HEK293 (cell line): ENCODE data around the gene LDLRAP1.

Source experiments
- CTCF ChIA-PET: fragments of 350-600 bp; formaldehyde crosslinking; extraction: SDS; loops from one replicate; lab custom pipeline; 2021; ENCODE audit warnings: antibody characterized with exemption; lab: Yijun Ruan, JAX
- POLR2A ChIA-PET: fragments of 300-600 bp; formaldehyde crosslinking; extraction: SDS; loops from one replicate; lab custom pipeline; 2020; ENCODE audit warnings: antibody characterized with exemption, inconsistent platforms; lab: Yijun Ruan, JAX
- H3K27ac ChIP-seq: fragments of 200-500 bp; sonication (Bioruptor generic); 2 replicates; pipeline ENCODE4 v1.5.1; 2014; ENCODE audit warnings: low read depth, low read length, control low read depth, inconsistent platforms; ENCODE audit errors: extremely low read depth
- H3K36me3 ChIP-seq, 2 experiments: fragments of 200-500 bp in 1 of 2; sonication (Bioruptor generic) in 1 of 2; 1 replicate in 1 of 2; 2 replicates in 1 of 2; pipeline ENCODE4 v1.5.1; 2014 to 2017; ENCODE audit warnings: inconsistent platforms in 2 of 2, low read length in 2 of 2; ENCODE audit not compliant: control insufficient read depth in 2 of 2, insufficient read depth in 1 of 2
- H3K4me1 ChIP-seq: fragments of 200-500 bp; sonication (Bioruptor generic); 2 replicates; pipeline ENCODE4 v1.5.1; 2014; ENCODE audit warnings: mild to moderate bottlenecking, low read length, inconsistent platforms; ENCODE audit not compliant: control insufficient read depth, insufficient read depth
- H3K4me3 ChIP-seq: 2 replicates; pipeline ENCODE4 v1.5.1; 2011; ENCODE audit warnings: low read depth, mild to moderate bottlenecking, control low read depth, low read length, moderate library complexity
- H3K9me3 ChIP-seq: fragments of 200-500 bp; sonication (Bioruptor generic); 2 replicates; pipeline ENCODE4 v1.5.1; 2014; ENCODE audit warnings: low read depth, low read length, inconsistent platforms; ENCODE audit not compliant: control insufficient read depth, insufficient read depth
- BCL11A ChIP-seq: fragments of 450-650 bp; formaldehyde crosslinking; IDR thresholded peaks from 2 replicates; pipeline ENCODE4 v1.5.1; 2016; ENCODE audit warnings: low read depth, missing biosample characterization, missing genetic modification characterization
- HOXA7 ChIP-seq: sonication (generic); formaldehyde crosslinking; IDR thresholded peaks from 2 replicates; pipeline ENCODE4 v1.8.1; 2022; ENCODE audit warnings: missing genetic modification reagents, borderline replicate concordance
- KLF17 ChIP-seq: fragments of 450-650 bp; formaldehyde crosslinking; IDR thresholded peaks from 2 replicates; pipeline ENCODE4 v1.5.1; 2016; ENCODE audit warnings: missing biosample characterization, missing genetic modification characterization
- KLF8 ChIP-seq: fragments of 450-650 bp; formaldehyde crosslinking; IDR thresholded peaks from 2 replicates; pipeline ENCODE4 v1.5.1; 2016; ENCODE audit warnings: missing biosample characterization, missing genetic modification characterization
- ZFHX2 ChIP-seq: fragments of 450-650 bp; formaldehyde crosslinking; conservative IDR thresholded peaks from 2 replicates; pipeline ENCODE4 v1.5.1; 2016; ENCODE audit warnings: missing biosample characterization, missing genetic modification characterization
- ZNF114 ChIP-seq: fragments of 450-650 bp; formaldehyde crosslinking; IDR thresholded peaks from 2 replicates; pipeline ENCODE4 v1.5.0; 2017; ENCODE audit warnings: missing biosample characterization, missing genetic modification characterization
- ZNF16 ChIP-seq: fragments of 450-650 bp; formaldehyde crosslinking; IDR thresholded peaks from 2 replicates; pipeline ENCODE4 v1.5.1; 2016; ENCODE audit warnings: low read depth, missing biosample characterization, missing genetic modification characterization
- ZNF2 ChIP-seq: fragments of 450-650 bp; formaldehyde crosslinking; IDR thresholded peaks from 2 replicates; pipeline ENCODE4 v1.5.1; 2016; ENCODE audit warnings: missing biosample characterization, missing genetic modification characterization
- ZNF266 ChIP-seq: fragments of 450-650 bp; formaldehyde crosslinking; IDR thresholded peaks from 2 replicates; pipeline ENCODE4 v1.5.1; 2016; ENCODE audit warnings: missing biosample characterization, missing genetic modification characterization, low read depth
- ZNF274 ChIP-seq, 2 experiments: fragments of 200-500 bp in 1 of 2; fragments of 450-650 bp in 1 of 2; sonication (Bioruptor generic) in 1 of 2; formaldehyde crosslinking in 1 of 2; IDR thresholded peaks; 2 replicates each; pipeline versions ENCODE4 v1.5.1 to v1.6.1; 2014 to 2016; ENCODE audit warnings: borderline replicate concordance in 1 of 2, inconsistent platforms in 1 of 2, low read length in 1 of 2, missing biosample characterization in 1 of 2, missing genetic modification characterization in 1 of 2
- ZNF302 ChIP-seq: fragments of 450-650 bp; formaldehyde crosslinking; IDR thresholded peaks from 2 replicates; pipeline ENCODE4 v1.5.1; 2016; ENCODE audit warnings: missing biosample characterization, missing genetic modification characterization, low read depth
- ZNF335 ChIP-seq: fragments of 450-650 bp; formaldehyde crosslinking; conservative IDR thresholded peaks from 2 replicates; pipeline ENCODE4 v1.5.1; 2016; ENCODE audit warnings: missing biosample characterization, missing genetic modification characterization
- ZNF350 ChIP-seq: fragments of 450-650 bp; formaldehyde crosslinking; IDR thresholded peaks from 2 replicates; pipeline ENCODE4 v1.5.0; 2017; ENCODE audit warnings: missing biosample characterization, mild to moderate bottlenecking, missing genetic modification characterization
- ZNF529 ChIP-seq: fragments of 450-650 bp; formaldehyde crosslinking; IDR thresholded peaks from 2 replicates; pipeline ENCODE4 v1.5.1; 2017; ENCODE audit warnings: missing genetic modification characterization, missing biosample characterization; ENCODE audit not compliant: insufficient replicate concordance
- ZNF561 ChIP-seq: fragments of 450-650 bp; IDR thresholded peaks from 2 replicates; pipeline ENCODE4 v1.5.1; 2018; ENCODE audit warnings: missing biosample characterization, missing genetic modification characterization, borderline replicate concordance
- ZNF664 ChIP-seq: fragments of 450-650 bp; formaldehyde crosslinking; IDR thresholded peaks from 2 replicates; pipeline ENCODE4 v1.5.1; 2016; ENCODE audit warnings: missing biosample characterization, missing genetic modification characterization
- ZNF747 ChIP-seq: fragments of 450-650 bp; formaldehyde crosslinking; IDR thresholded peaks from 2 replicates; pipeline ENCODE4 v1.5.1; 2016; ENCODE audit warnings: missing biosample characterization, missing genetic modification characterization
- ZNF777 ChIP-seq: fragments of 450-650 bp; formaldehyde crosslinking; IDR thresholded peaks from 2 replicates; pipeline ENCODE4 v1.5.1; 2017; ENCODE audit warnings: missing biosample characterization, missing genetic modification characterization, borderline replicate concordance
- ZSCAN5A ChIP-seq: fragments of 450-650 bp; formaldehyde crosslinking; IDR thresholded peaks from 2 replicates; pipeline ENCODE4 v1.5.1; 2016; ENCODE audit warnings: missing biosample characterization, missing genetic modification characterization
- TF ChIP-seq, protein P1 (sequence below): fragments of 450-650 bp; formaldehyde crosslinking; IDR thresholded peaks from 2 replicates; pipeline ENCODE4 v1.5.1; 2016; ENCODE audit warnings: missing biosample characterization, missing genetic modification characterization
- TF ChIP-seq, protein P2 (sequence below): fragments of 450-650 bp; formaldehyde crosslinking; IDR thresholded peaks from 2 replicates; pipeline ENCODE4 v1.5.1; 2016; ENCODE audit warnings: missing biosample characterization, missing genetic modification characterization

The LDLRAP1 gene

GRCh38 chr1:25613091-25613490 is 69.7 kb downstream of the LDLRAP1 start:
- Histone ChIP-seq H3K9me3 (no peaks in the 10 kb centered on the region), H3K4me3 (no peak overlapping the region), H3K4me1 (no peaks in the 10 kb centered on the region; the same call in 1 of the 2 replicates), H3K36me3 (no peaks in the 10 kb centered on the region), H3K27ac (no peak overlapping the region)
- TF ChIP-seq ZNF350 (tag by site-specific recombination) (no peak), BCL11A (tag by site-specific recombination) (no peak), ZNF777 (tag by site-specific recombination) (no peak), ZNF266 (tag by site-specific recombination) (no peak), ZFHX2 (tag by site-specific recombination) (no peak), ZSCAN5A (tag by site-specific recombination) (no peak), ZNF664 (tag by site-specific recombination) (peak; percentile 65)
- ChIA-PET POLR2A (interaction anchor here (0.5 kb wide), 1 partner anchor 65 kb away, joined by 5 read pairs; no protein-coding TSS in a partner anchor), CTCF (interaction anchor here (1.0 kb wide), 1 partner anchor 32 kb away, joined by 3 read pairs; no protein-coding TSS in a partner anchor)

DNA sequence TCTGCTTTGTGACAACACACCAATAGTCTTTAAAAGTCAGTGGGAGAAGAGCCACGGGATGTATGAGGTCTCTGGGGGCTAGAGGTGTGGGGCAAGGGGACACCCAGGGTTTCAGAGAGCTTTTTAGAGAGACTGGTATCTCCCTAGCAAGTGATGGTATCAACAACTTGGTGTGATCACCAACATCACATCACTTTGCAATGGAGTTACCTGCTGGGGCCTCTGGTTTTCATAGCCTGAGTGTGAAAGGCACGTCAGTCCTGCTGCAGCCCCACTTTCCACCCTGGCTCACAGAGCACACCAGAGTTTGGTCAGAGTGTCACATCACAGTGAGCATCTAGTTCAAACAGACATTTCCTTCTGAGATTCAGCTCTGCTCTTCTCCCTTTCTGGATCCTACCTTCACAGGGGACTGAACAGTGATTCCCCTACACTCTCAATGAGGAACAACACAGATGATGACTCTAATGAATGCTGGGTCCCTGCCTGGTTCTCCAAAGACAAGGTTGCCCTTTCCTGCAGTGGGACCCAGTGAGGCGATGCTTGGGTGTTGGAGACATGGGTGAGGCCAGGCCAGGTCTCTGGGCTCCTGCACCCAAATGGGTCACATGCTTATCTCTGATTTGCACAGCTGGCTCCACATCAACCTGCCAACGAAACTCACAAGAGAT is 71.2 kb downstream of the LDLRAP1 start:
- Histone ChIP-seq H3K4me1 (no peaks in the 10 kb centered on the region; the same call in 1 of the 2 replicates), H3K9me3 (no peaks in the 10 kb centered on the region), H3K4me3 (no peak overlapping the region), H3K36me3 (no peaks in the 10 kb centered on the region), H3K27ac (no peak overlapping the region)
- ChIA-PET CTCF (interaction anchor here (1.5 to 1.9 kb wide), 2 partner anchors 61 to 184 kb away, joined by 3 to 9 read pairs; no protein-coding TSS in a partner anchor), POLR2A (no interaction called here)
- TF ChIP-seq ZNF2 (tag by site-specific recombination): no peak
- no peak for TF ChIP-seq ZNF302 (tag by site-specific recombination)
- TF ChIP-seq ZNF335 (tag by site-specific recombination): no peak
- TF ChIP-seq ZNF747 (tag by site-specific recombination): no peak
- TF ChIP-seq ZNF274 (IDR thresholded peaks at IDR 0.05; ENCODE audit: low read length): no peak
- no peak for TF ChIP-seq ZNF274 (tag by site-specific recombination; IDR thresholded peaks at IDR 0.05; ENCODE audit: borderline replicate concordance)
- no peak for TF ChIP-seq ZNF114 (tag by site-specific recombination)
- no peak for TF ChIP-seq ZNF16
- no peak for TF ChIP-seq ZNF561
- TF ChIP-seq KLF8: no peak
- TF ChIP-seq KLF17 (tag by site-specific recombination): no peak
- no peak for TF ChIP-seq ZNF529 (tag by site-specific recombination)
- no peak for TF ChIP-seq HOXA7 (CRISPR knock-in tag)
- TF ChIP-seq, protein P1, sequence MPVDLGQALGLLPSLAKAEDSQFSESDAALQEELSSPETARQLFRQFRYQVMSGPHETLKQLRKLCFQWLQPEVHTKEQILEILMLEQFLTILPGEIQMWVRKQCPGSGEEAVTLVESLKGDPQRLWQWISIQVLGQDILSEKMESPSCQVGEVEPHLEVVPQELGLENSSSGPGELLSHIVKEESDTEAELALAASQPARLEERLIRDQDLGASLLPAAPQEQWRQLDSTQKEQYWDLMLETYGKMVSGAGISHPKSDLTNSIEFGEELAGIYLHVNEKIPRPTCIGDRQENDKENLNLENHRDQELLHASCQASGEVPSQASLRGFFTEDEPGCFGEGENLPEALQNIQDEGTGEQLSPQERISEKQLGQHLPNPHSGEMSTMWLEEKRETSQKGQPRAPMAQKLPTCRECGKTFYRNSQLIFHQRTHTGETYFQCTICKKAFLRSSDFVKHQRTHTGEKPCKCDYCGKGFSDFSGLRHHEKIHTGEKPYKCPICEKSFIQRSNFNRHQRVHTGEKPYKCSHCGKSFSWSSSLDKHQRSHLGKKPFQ: no peak
- TF ChIP-seq, protein P2, sequence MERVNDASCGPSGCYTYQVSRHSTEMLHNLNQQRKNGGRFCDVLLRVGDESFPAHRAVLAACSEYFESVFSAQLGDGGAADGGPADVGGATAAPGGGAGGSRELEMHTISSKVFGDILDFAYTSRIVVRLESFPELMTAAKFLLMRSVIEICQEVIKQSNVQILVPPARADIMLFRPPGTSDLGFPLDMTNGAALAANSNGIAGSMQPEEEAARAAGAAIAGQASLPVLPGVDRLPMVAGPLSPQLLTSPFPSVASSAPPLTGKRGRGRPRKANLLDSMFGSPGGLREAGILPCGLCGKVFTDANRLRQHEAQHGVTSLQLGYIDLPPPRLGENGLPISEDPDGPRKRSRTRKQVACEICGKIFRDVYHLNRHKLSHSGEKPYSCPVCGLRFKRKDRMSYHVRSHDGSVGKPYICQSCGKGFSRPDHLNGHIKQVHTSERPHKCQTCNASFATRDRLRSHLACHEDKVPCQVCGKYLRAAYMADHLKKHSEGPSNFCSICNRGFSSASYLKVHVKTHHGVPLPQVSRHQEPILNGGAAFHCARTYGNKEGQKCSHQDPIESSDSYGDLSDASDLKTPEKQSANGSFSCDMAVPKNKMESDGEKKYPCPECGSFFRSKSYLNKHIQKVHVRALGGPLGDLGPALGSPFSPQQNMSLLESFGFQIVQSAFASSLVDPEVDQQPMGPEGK: no peak
